ENCODE results near the gene TMPRSS9. TPM values are rescaled to one million over a fixed set of nuclear protein-coding genes. Genes with fewer than 3 reads are reported as not detected.

TMPRSS9 gene
- total and polyA plus RNA-seq, 2 of the 13 experiments (the other 11 are each of a cell fraction or from before 2014, with no cell fraction given) = 2.5 to 5.2 TPM

DNA sequence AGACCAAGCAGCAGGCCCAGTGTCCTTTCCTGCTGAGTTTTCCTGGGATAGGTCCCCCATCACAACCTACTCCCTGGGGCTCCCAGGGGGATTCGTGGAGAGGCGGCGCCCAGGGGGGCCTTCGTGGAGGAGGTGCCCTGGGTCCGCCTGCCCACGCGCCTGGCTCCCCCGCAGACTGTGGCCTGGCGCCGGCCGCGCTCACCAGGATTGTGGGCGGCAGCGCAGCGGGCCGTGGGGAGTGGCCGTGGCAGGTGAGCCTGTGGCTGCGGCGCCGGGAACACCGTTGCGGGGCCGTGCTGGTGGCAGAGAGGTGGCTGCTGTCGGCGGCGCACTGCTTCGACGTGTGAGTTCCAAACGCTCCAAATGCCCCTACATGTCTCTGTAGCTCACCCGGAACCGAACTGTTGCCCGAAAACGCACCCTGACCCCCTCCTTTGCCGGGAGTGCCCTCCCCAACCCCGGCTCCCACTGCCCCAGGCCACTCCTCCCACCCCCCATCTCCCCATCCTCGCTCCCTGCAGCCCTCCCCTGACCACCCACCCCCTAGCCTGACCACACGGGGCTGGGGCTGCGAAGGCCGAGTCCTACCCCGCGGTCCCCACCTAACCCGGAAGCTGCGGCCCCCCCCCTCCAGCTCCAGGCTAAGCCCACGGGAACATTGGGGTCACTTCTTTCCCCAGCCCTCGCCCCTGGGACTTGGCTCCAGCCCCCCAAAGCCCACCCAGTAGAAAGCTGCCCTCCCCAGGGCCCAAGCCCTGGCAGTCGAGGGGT, 64.0 kb downstream of the TMPRSS9 start:
- peaks cover 7% of the 10 kb centered on the region; the same call in 1 of the 2 replicates for H4K20me1 ChIP-seq (ENCODE audit: insufficient read depth, low read length)
- H2AFZ ChIP-seq (ENCODE audit: low read length) = no peak overlapping the region
- BruUV-seq (replicated peaks) = no TSS peak
- FAIRE-seq = no peak
- H3K4me3 ChIP-seq (replicated peaks in 1 of 3; ENCODE audit: insufficient read depth in 1 of 3, low read depth in 2 of 3, low read length in 3 of 3) = no peak overlapping the region
- POLR2A ChIA-PET = interaction anchor here (0.6 to 1.7 kb wide), 6 partner anchors 12 to 193 kb away, joined by 3 to 5 read pairs (median 3); no protein-coding TSS in a partner anchor
- TF ChIP-seq SMARCC2 (IDR thresholded peaks at IDR 0.05) (no peak), POLR2G (IDR thresholded peaks at IDR 0.05; ENCODE audit: low read depth, low read length) (0 out of 2 replicates have a peak, but pooled peaks have one; percentile 15), RBFOX2 (IDR thresholded peaks at IDR 0.05; ENCODE audit: low read depth, low read length) (peak; percentile 82), GLI4 (CRISPR knock-in tag; IDR thresholded peaks at IDR 0.05; ENCODE audit: borderline replicate concordance) (no peak), AGO2 (optimal IDR thresholded peaks at IDR 0.05; ENCODE audit: low read depth, low read length) (peak; percentile 87), FOXA1 (IDR thresholded peaks at IDR 0.05) (no peak), FOXA1 (CRISPR knock-in tag; IDR thresholded peaks at IDR 0.05) (no peak), POLR2A (IDR thresholded peaks at IDR 0.05; ENCODE audit: insufficient read depth in 1 of 2, low read depth in 2 of 2, low read length in 2 of 2) (peak in 1 of 2 experiments; percentile 35; a peak in 1 of 4 replicates)
- H3K9me3 ChIP-seq (ENCODE audit: low read length) = no peaks in the 10 kb centered on the region
- no peak for DNase-seq (ENCODE audit: low spot score)
- no peaks in the 10 kb centered on the region for H3K27me3 ChIP-seq (ENCODE audit: control insufficient read depth in 1 of 2, insufficient read depth in 2 of 2, low read length in 2 of 2)
- H3K4me1 ChIP-seq (ENCODE audit: insufficient read depth, low read length) = peaks cover 23% of the 10 kb centered on the region
- in situ Hi-C loops (cut with HindIII; ENCODE audit: extremely low pct_ligation_motif_present, low pct_unique_long_range_greater_than_20kb) = no loop called here
- no peak for ATAC-seq
- no peak overlapping the region for H3K9ac ChIP-seq (ENCODE audit: insufficient read depth, low read depth, low read length)
- H3K36me3 ChIP-seq (replicated peaks in 1 of 2; ENCODE audit: control insufficient read depth in 1 of 2, insufficient read depth in 2 of 2, low read length in 2 of 2) = peaks cover 5 to 19% of the 10 kb centered on the region in 2 experiments; a peak in 4 of 5 replicates
- no peak overlapping the region for H3K27ac ChIP-seq (ENCODE audit: extremely low read length, insufficient read depth, low read length)
- CTCF ChIA-PET (ENCODE audit: low intra/inter-chr PET ratio, low total read pairs) = no interaction called here
- H3K79me2 ChIP-seq (ENCODE audit: insufficient read depth, low read length) = peaks cover 24% of the 10 kb centered on the region
- over 99% methylated on average over 29 of the region's 46 CpGs for WGBS (ENCODE audit: low lambda C conversion rate)
- intact Hi-C loops (cut with micrococcal nuclease; ENCODE audit: unreplicated experiment) = no loop called here
- H3K4me2 ChIP-seq (ENCODE audit: low read depth, low read length) = no peak overlapping the region
